HCT116 (cell line): ENCODE results near the gene PIK3IP1. TPM values are rescaled to one million over a fixed set of nuclear protein-coding genes. Genes with fewer than 3 reads are reported as not detected.

Experiments
- ATAC-seq: fragments of 200-7000 bp; cut with Tn5 transposase; 2 replicates; pipeline ENCODE4 v1.9.1; 2020; ENCODE audit warnings: mild to moderate bottlenecking, moderate library complexity
- BruUV-seq: library from RNA; stranded (reverse); fragments of 400-500 nt; replicated peaks from 2 replicates; lab custom pipeline; 2021; lab: Mats Ljungman, UMichigan
- CTCF ChIA-PET: fragments of 300-600 bp; sonication (Branson Sonifier 250); formaldehyde crosslinking; loops from one replicate; lab custom pipeline; 2021; ENCODE audit warnings: antibody characterized with exemption; lab: Charles Lee
- POLR2A ChIA-PET: fragments of 300-600, 350-600 bp; sonication (Branson Sonifier 250); formaldehyde crosslinking; loops from one replicate; lab custom pipeline; 2021; ENCODE audit warnings: antibody characterized with exemption; lab: Charles Lee
- RAD21 ChIA-PET, 2 experiments: fragments of 300-600 bp; sonication (Branson Sonifier 250); formaldehyde crosslinking; loops; one replicate each; lab custom pipeline; 2023; ENCODE audit warnings: low total read pairs in 2 of 2; ENCODE audit not compliant: uncharacterized antibody in 2 of 2, unreplicated experiment in 2 of 2, low non-redundant PET in 1 of 2; lab: Charles Lee
- DNase-seq: peaks from one replicate; pipeline ENCODE4 v3.0.0-alpha.2; 2010; ENCODE audit warnings: low read depth, low spot score
- H2AFZ ChIP-seq: fragments of 200-600 bp; shearing (Covaris generic), sonication (generic); 2 replicates; pipeline ENCODE4 v1.6.1; 2017; ENCODE audit warnings: low read depth, mixed run types, mixed read lengths, antibody characterized with exemption, low read length; ENCODE audit not compliant: poor library complexity, severe bottlenecking
- H3K27ac ChIP-seq: 2 replicates; pipeline ENCODE4 v1.5.1; 2012; ENCODE audit warnings: low read depth, low read length
- H3K27me3 ChIP-seq: fragments of 200-600 bp; sonication (generic); 2 replicates; pipeline ENCODE4 v1.6.1; 2016; ENCODE audit warnings: mixed run types, low read length, mixed read lengths; ENCODE audit not compliant: insufficient read depth
- H3K36me3 ChIP-seq, 2 experiments: fragments of 200-500 bp in 1 of 2; fragments of 200-600 bp in 1 of 2; sonication (Bioruptor generic) in 1 of 2; sonication (generic) in 1 of 2; 2 replicates each; pipeline versions ENCODE4 v1.5.1 to v1.6.1; 2014 to 2016; ENCODE audit warnings: low read length in 2 of 2, inconsistent platforms in 1 of 2, mixed read lengths in 1 of 2, mixed run types in 1 of 2; ENCODE audit not compliant: insufficient read depth in 2 of 2, control insufficient read depth in 1 of 2
- H3K4me1 ChIP-seq, 2 experiments: fragments of 200-600 bp in 1 of 2; sonication (generic) in 1 of 2; 2 replicates each; pipeline versions ENCODE4 v1.5.1 to v1.6.1; 2012 to 2017; ENCODE audit warnings: low read length in 2 of 2, inconsistent platforms in 1 of 2, mild to moderate bottlenecking in 1 of 2, mixed read lengths in 1 of 2, mixed run types in 1 of 2, moderate library complexity in 1 of 2; ENCODE audit not compliant: insufficient read depth in 2 of 2, control insufficient read depth in 1 of 2
- H3K4me2 ChIP-seq: fragments of 200-600 bp; sonication (generic); 2 replicates; pipeline ENCODE4 v1.6.1; 2017; ENCODE audit warnings: mixed run types, low read length, mixed read lengths
- H3K4me3 ChIP-seq, 2 experiments: fragments of 200-600 bp in 1 of 2; sonication (generic) in 1 of 2; replicated peaks in 1 of 2; 2 replicates each; pipeline ENCODE4 v1.5.1; 2011 to 2016; ENCODE audit warnings: low read length in 2 of 2, control low read depth in 1 of 2, low read depth in 1 of 2, mild to moderate bottlenecking in 1 of 2, mixed read lengths in 1 of 2, mixed run types in 1 of 2
- H3K79me2 ChIP-seq: fragments of 200-600 bp; sonication (generic); 2 replicates; pipeline ENCODE4 v1.6.1; 2017; ENCODE audit warnings: mild to moderate bottlenecking, mixed run types, low read length, moderate library complexity, mixed read lengths; ENCODE audit not compliant: insufficient read depth
- H3K9ac ChIP-seq: fragments of 200-600 bp; sonication (generic); 2 replicates; pipeline ENCODE4 v1.6.1; 2016; ENCODE audit warnings: low read length, mixed read lengths
- H3K9me2 ChIP-seq: fragments of 200-600 bp; sonication (generic), shearing (Covaris generic); 2 replicates; pipeline ENCODE4 v1.6.1; 2017; ENCODE audit warnings: mixed run types, mild to moderate bottlenecking, moderate library complexity; ENCODE audit not compliant: insufficient read depth
- H3K9me3 ChIP-seq, 2 experiments: fragments of 200-500 bp in 1 of 2; fragments of 200-600 bp in 1 of 2; sonication (Bioruptor generic) in 1 of 2; sonication (generic) in 1 of 2; 2 replicates each; pipeline ENCODE4 v1.6.1; 2014 to 2017; ENCODE audit warnings: low read length in 2 of 2, mixed read lengths in 2 of 2, inconsistent platforms in 1 of 2, low read depth in 1 of 2, mild to moderate bottlenecking in 1 of 2, mixed run types in 1 of 2, moderate library complexity in 1 of 2; ENCODE audit not compliant: control insufficient read depth in 1 of 2, insufficient read depth in 1 of 2
- H4K20me1 ChIP-seq: fragments of 200-600 bp; sonication (generic), shearing (Covaris generic); 2 replicates; pipeline ENCODE4 v1.6.1; 2017; ENCODE audit warnings: mixed run types, mild to moderate bottlenecking, moderate library complexity; ENCODE audit not compliant: insufficient read depth
- CEBPB ChIP-seq: IDR thresholded peaks from 2 replicates; pipeline ENCODE4 v1.6.1; 2012; ENCODE audit warnings: low read depth
- CTCF ChIP-seq, 3 experiments: fragments of 200-600 bp in 1 of 3; sonication (generic) in 1 of 3; IDR thresholded peaks in 2 of 3; conservative IDR thresholded peaks in 1 of 3; 2 replicates each; pipeline ENCODE4 v1.5.1; 2012 to 2017; ENCODE audit warnings: low read depth in 2 of 3, low read length in 2 of 3, antibody characterized with exemption in 1 of 3, borderline replicate concordance in 1 of 3, control low read depth in 1 of 3, mild to moderate bottlenecking in 1 of 3, mixed read lengths in 1 of 3, mixed run types in 1 of 3, moderate library complexity in 1 of 3; ENCODE audit not compliant: insufficient read depth in 1 of 3
- EZH2phosphoT487 ChIP-seq: fragments of 200-600 bp; IDR thresholded peaks from 2 replicates; pipeline ENCODE4 v1.6.1; 2018; ENCODE audit warnings: antibody characterized with exemption, borderline replicate concordance
- POLR2A ChIP-seq: IDR thresholded peaks from 2 replicates; pipeline ENCODE4 v1.7.0; 2011; ENCODE audit warnings: borderline replicate concordance; ENCODE audit not compliant: insufficient read depth, insufficient read length; ENCODE audit errors: extremely low read depth
- SRF ChIP-seq: IDR thresholded peaks from 2 replicates; pipeline ENCODE4 v1.6.1; 2012; ENCODE audit warnings: low read depth
- YY1 ChIP-seq: IDR thresholded peaks from 2 replicates; pipeline ENCODE4 v1.6.1; 2011; ENCODE audit warnings: low read length, low read depth, moderate library complexity, mild to moderate bottlenecking; ENCODE audit not compliant: insufficient replicate concordance; ENCODE audit errors: extremely low read depth
- ZNF274 ChIP-seq: fragments of 200-500 bp; sonication (Bioruptor generic); IDR thresholded peaks from 2 replicates; pipeline ENCODE4 v1.6.1; 2014; ENCODE audit warnings: mild to moderate bottlenecking, low read depth, low read length, inconsistent platforms
- intact Hi-C: fragments of 100-400 bp; cut with micrococcal nuclease; formaldehyde crosslinking; loops from 2 replicates; pipeline ENCODE4 v1.10.0; 2022
- total RNA-seq: library from RNA; stranded (reverse); gene quantifications from one replicate; pipeline ENCODE4 v1.2.1, GENCODE V29; 2021; ENCODE audit not compliant: unreplicated experiment

PIK3IP1 gene
- total RNA-seq, 1 experiment from 2014 or later: 1.6 TPM

- Histone ChIP-seq H3K27me3 (no peaks in the 10 kb centered on the region), H4K20me1 (no peaks in the 10 kb centered on the region), H3K4me3 (no peak overlapping the region), H3K4me1 (no peaks in the 10 kb centered on the region), H3K36me3 (peaks cover 4 to 5% of the 10 kb centered on the region in 2 experiments; a peak in 2 of 4 replicates), H3K27ac (no peak overlapping the region), H3K4me2 (no peak overlapping the region), H3K79me2 (no peaks in the 10 kb centered on the region), H3K9me3 (no peaks in the 10 kb centered on the region), H3K9me2 (no peaks in the 10 kb centered on the region), H2AFZ (no peak overlapping the region), H3K9ac (no peak overlapping the region)
- ChIA-PET RAD21 (no interaction called here), CTCF (no interaction called here), POLR2A (no interaction called here)
- no TSS peak for BruUV-seq
- TF ChIP-seq EZH2phosphoT487 (no peak), SRF (no peak), YY1 (no peak), CTCF (IDR thresholded peaks at IDR 0.05 in 2 of 3, conservative IDR thresholded peaks at IDR 0.05 in 1 of 3; ENCODE audit: borderline replicate concordance in 1 of 3, insufficient read depth in 1 of 3, low read depth in 2 of 3, low read length in 2 of 3) (no peak)
- ATAC-seq (no peak), DNase-seq (no peak)
- intact Hi-C loops: no loop called here
Observed at GRCh38 chr22:31262312-31263133, 29.8 kb downstream of the PIK3IP1 start.

- Histone ChIP-seq H3K4me2 (no peak overlapping the region), H3K9ac (no peak overlapping the region), H3K27ac (no peak overlapping the region), H3K27me3 (no peaks in the 10 kb centered on the region), H4K20me1 (no peaks in the 10 kb centered on the region)
- TF ChIP-seq POLR2A: no peak
- no peak for TF ChIP-seq CEBPB
- no peak for TF ChIP-seq ZNF274
- TF ChIP-seq, all 23 proteins: peak for 0
- no peak for DNase-seq
- H3K9me2 ChIP-seq: no peaks in the 10 kb centered on the region
- H3K36me3 ChIP-seq: peaks cover 4 to 5% of the 10 kb centered on the region in 2 experiments; a peak in 2 of 4 replicates
- ChIA-PET RAD21 (no interaction called here), CTCF (no interaction called here), POLR2A (no interaction called here)
- no peaks in the 10 kb centered on the region for H3K9me3 ChIP-seq
- H3K4me3 ChIP-seq: no peak overlapping the region
- no peaks in the 10 kb centered on the region for H3K4me1 ChIP-seq
- H3K79me2 ChIP-seq: no peaks in the 10 kb centered on the region
- no peak overlapping the region for H2AFZ ChIP-seq
- ATAC-seq: no peak
- intact Hi-C loops: no loop called here
- BruUV-seq: TSS peak; percentile 26
Observed at GRCh38 chr22:31260474-31260856, 31.8 kb downstream of the PIK3IP1 start.
